Thymus (tissue), 14 donors: Measurements from ENCODE around the gene GUCY2C. TPM values are rescaled to one million over a fixed set of nuclear protein-coding genes. Genes with fewer than 3 reads are reported as not detected.
"Not testable (repeated sequence)": the region's sequence is repeated elsewhere in the genome, so short reads cannot be mapped to it uniquely, and the experiment has no call there.

Source experiments
- DNase-seq, 9 donors: peaks; one replicate each; pipeline ENCODE4 v3.0.0-alpha.2; 2013; ENCODE audit warnings: low spot score in 9 of 9, low read depth in 6 of 9, missing footprints in 1 of 9
- H3K27ac ChIP-seq, 2 donors: one replicate each; pipeline ENCODE4 v1.5.1; 2013; ENCODE audit warnings: control low read depth in 1 of 2, low read depth in 1 of 2, low read length in 1 of 2, mild to moderate bottlenecking in 1 of 2, moderate library complexity in 1 of 2
- H3K27me3 ChIP-seq, 2 donors: one replicate each; pipeline ENCODE4 v1.5.1; 2013; ENCODE audit warnings: low read length in 1 of 2; ENCODE audit not compliant: control insufficient read depth in 2 of 2, insufficient read depth in 1 of 2
- H3K36me3 ChIP-seq, 2 donors: one replicate each; pipeline ENCODE4 v1.5.1; 2013; ENCODE audit warnings: low read length in 1 of 2, mild to moderate bottlenecking in 1 of 2, moderate library complexity in 1 of 2; ENCODE audit not compliant: control insufficient read depth in 2 of 2, insufficient read depth in 2 of 2
- H3K4me1 ChIP-seq, 2 donors: one replicate each; pipeline ENCODE4 v1.5.1; 2013; ENCODE audit warnings: low read length in 2 of 2; ENCODE audit not compliant: control insufficient read depth in 2 of 2, insufficient read depth in 2 of 2
- H3K4me3 ChIP-seq, 2 donors: one replicate each; pipeline ENCODE4 v1.5.1; 2013; ENCODE audit warnings: low read length in 2 of 2, control low read depth in 1 of 2, mild to moderate bottlenecking in 1 of 2
- H3K9me3 ChIP-seq, 2 donors: one replicate each; pipeline ENCODE4 v1.5.1; 2013; ENCODE audit warnings: low read length in 1 of 2, mild to moderate bottlenecking in 1 of 2; ENCODE audit not compliant: control insufficient read depth in 2 of 2, insufficient read depth in 1 of 2
- WGBS: extraction: QIAGEN DNeasy Blood & Tissue Kit; methylation state at CpG from one replicate; pipeline ENCODE4 v1.1.7; 2013; 5-methylcytosine and 5-hydroxymethylcytosine counted together
- long read RNA-seq, 10 donors: transcript quantifications; one replicate each; lab custom pipeline, GENCODE V29; 2026
- polyA plus RNA-seq: library from polyadenylated mRNA; stranded (reverse); fragments of 200-250 nt; gene quantifications from one replicate; pipeline ENCODE4 v1.2.3, GENCODE V29; 2013
- total RNA-seq: library from RNA; stranded (reverse); fragments of 120-200 nt; gene quantifications from one replicate; pipeline ENCODE4 v1.2.4, GENCODE V29; 2013
- donor health status: healthy.

The GUCY2C gene
- total RNA-seq (under 0.01 TPM), polyA plus RNA-seq (0.14 TPM)
- long read RNA-seq, donor 1 = 0 reads
- long read RNA-seq, donor 2 = 0 reads
- long read RNA-seq, donor 3 = 0 reads
- long read RNA-seq, donor 4 = 0 reads
- long read RNA-seq, donor 5 = 0 reads
- long read RNA-seq, donor 6 = 0 reads
- long read RNA-seq, donor 7 = 0 reads
- long read RNA-seq, donor 8 = 0 reads
- long read RNA-seq, donor 9 = 0 reads
- long read RNA-seq, donor 10 = 0 reads

DNA sequence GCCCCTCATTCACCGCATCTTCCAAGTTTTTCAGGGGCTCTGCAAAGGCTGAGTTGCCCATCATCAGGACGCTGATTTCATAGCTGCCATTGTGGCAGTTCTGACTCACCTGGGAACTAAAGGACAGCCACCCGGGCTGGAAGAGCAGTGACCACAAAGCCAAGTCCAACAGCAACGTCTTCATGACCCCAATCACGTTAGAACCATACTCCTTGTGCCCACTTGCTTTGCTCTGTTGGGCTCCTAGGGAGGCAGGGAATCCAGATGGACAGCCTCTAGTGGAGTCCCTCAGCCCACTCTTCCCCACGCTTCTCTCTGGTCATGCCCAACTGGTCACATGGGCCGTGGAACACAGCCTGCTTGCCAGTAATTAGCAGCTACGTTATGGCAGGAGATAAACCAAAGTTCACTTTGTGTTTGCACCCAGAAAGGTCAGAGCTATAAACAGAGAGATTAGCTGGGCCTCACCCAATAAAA, at the start of gene GUCY2C:
Gene GUCY2C (minus strand): TSS at position 335 of the 477 bp plus-strand sequence. CDS start 151 bp downstream, at position 184.
- Histone ChIP-seq H3K4me1 (no peaks in the 10 kb centered on the region), H3K27ac (no peak within 1 kb of the TSS), H3K27me3 (no peaks in the 10 kb centered on the region), H3K36me3 (no peaks in the 10 kb centered on the region), H3K4me3 (no peak within 1 kb of the TSS), H3K9me3 (no peaks in the 10 kb centered on the region)
- DNase-seq = no peak
- WGBS = 97% methylated on average over 8 of the region's 8 CpGs

DNA sequence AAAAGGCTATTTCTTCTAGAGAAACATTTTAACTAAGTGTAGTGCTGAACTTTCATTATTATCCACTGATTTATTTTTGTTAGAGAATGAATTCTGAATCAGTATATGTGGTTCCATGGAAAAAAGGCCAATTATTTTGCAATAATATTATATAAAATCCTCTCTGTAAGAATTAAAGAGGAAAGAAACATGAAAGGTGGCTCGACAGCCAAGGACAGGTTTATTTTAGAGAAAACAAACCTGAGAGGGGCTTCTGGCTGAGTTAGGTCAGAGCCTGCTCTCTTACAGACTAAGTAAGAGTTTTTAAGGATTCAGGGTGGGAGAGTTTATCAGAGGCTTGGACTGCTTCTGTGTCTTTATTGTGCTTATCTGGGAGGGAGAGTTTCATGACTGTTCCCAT, 46.7 kb upstream of the GUCY2C start:
- no peak for DNase-seq
- Histone ChIP-seq H3K9me3 (no peaks in the 10 kb centered on the region), H3K4me1 (no peaks in the 10 kb centered on the region), H3K27ac (no peak overlapping the region), H3K4me3 (no peak overlapping the region), H3K27me3 (no peaks in the 10 kb centered on the region), H3K36me3 (no peaks in the 10 kb centered on the region)
- WGBS = 96% methylated on average over 1 of the region's 1 CpG

- no peaks in the 10 kb centered on the region for H3K9me3 ChIP-seq
- H3K4me1 ChIP-seq = no peaks in the 10 kb centered on the region
- WGBS = 99% methylated on average over 2 of the region's 2 CpGs
- H3K27me3 ChIP-seq = no peaks in the 10 kb centered on the region
- H3K27ac ChIP-seq = no peak overlapping the region
- H3K4me3 ChIP-seq = no peak overlapping the region
- DNase-seq = no peak
- H3K36me3 ChIP-seq = no peaks in the 10 kb centered on the region
These were observed 45.5 kb upstream of the GUCY2C start for GRCh38 chr12:14741942-14742341.

DNA sequence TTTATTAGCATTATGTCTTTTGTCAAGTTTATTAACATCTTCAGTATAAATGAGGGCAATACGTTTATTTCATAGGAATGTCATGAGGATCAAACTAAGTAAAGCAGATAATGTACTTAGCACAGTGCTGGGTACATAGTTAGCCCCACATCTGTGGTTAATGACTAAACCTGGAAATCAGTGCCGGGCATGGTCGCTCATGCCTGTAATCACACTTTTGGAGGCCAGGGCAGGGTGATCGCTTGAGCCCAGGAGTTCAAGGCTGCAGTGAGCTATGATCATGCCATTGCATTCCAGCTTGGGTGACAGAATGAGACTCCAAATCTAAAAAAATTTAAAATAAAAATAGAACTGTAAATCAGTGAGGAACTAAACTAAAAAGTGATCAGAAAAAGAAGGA, 44.8 kb upstream of the GUCY2C start:
- WGBS = 91% methylated on average over 4 of the region's 4 CpGs
- no peaks in the 10 kb centered on the region for H3K36me3 ChIP-seq
- H3K4me3 ChIP-seq = no peak overlapping the region
- H3K27ac ChIP-seq = no peak overlapping the region
- no peaks in the 10 kb centered on the region for H3K9me3 ChIP-seq
- DNase-seq = no peak
- H3K4me1 ChIP-seq = no peaks in the 10 kb centered on the region
- no peaks in the 10 kb centered on the region for H3K27me3 ChIP-seq

- WGBS = 89% methylated on average over 16 of the region's 16 CpGs
- H3K27me3 ChIP-seq, H3K4me3 ChIP-seq, H3K9me3 ChIP-seq, DNase-seq, H3K4me1 ChIP-seq, H3K36me3 ChIP-seq, H3K27ac ChIP-seq: not testable (repeated sequence)
These were observed 40.0 kb upstream of the GUCY2C start for GRCh38 chr12:14736441-14736840.

- no peaks in the 10 kb centered on the region for H3K36me3 ChIP-seq
- no peaks in the 10 kb centered on the region for H3K27me3 ChIP-seq
- H3K4me1 ChIP-seq = no peaks in the 10 kb centered on the region
- no peak overlapping the region for H3K27ac ChIP-seq
- DNase-seq = no peak
- H3K4me3 ChIP-seq = no peak overlapping the region
- WGBS = 94% methylated on average over 6 of the region's 6 CpGs
- no peaks in the 10 kb centered on the region for H3K9me3 ChIP-seq
These were observed 35.4 kb upstream of the GUCY2C start for GRCh38 chr12:14731821-14732220.

GRCh38 chr12:14729586-14729985, 33.2 kb upstream of the GUCY2C start:
- Histone ChIP-seq H3K9me3 (no peaks in the 10 kb centered on the region), H3K27ac (no peak overlapping the region), H3K27me3 (no peaks in the 10 kb centered on the region), H3K36me3 (no peaks in the 10 kb centered on the region), H3K4me1 (no peaks in the 10 kb centered on the region), H3K4me3 (no peak overlapping the region)
- DNase-seq = no peak
- WGBS = 97% methylated on average over 1 of the region's 1 CpG

DNA sequence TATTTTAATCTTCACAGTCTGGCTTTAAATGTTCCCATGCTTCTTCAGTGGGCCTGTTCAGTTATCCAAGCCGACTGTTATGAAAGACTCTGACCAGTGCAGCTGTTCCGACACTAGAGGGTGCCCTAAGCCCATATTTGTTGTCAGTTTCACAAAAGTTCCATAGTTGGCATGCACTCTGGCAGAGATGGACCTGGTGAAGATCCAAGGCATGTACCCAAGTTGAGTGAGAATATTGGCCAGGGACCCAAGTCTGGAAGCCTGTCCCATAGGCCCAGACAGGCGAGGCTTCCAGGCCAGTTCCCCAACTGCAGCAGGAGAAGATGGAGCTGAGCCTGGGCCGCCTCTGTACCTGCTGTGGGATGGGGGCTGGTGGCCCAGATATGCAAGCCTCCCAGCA, 27.4 kb upstream of the GUCY2C start:
- Histone ChIP-seq H3K27me3 (no peaks in the 10 kb centered on the region), H3K36me3 (no peaks in the 10 kb centered on the region), H3K9me3 (no peaks in the 10 kb centered on the region), H3K4me3 (no peak overlapping the region), H3K4me1 (no peaks in the 10 kb centered on the region), H3K27ac (no peak overlapping the region)
- DNase-seq = peak; percentile 11 to 66 (median 41)
- whole genome bisulfite sequencing = 75% methylated on average over 4 of the region's 4 CpGs

- 59% methylated on average over 1 of the region's 1 CpG for WGBS
These were observed 20.5 kb upstream of the GUCY2C start for GRCh38 chr12:14716848-14717444.

More at GRCh38 chr12:14716848-14717444, 20.5 kb upstream of the GUCY2C start:
- no peaks in the 10 kb centered on the region for H3K4me1 ChIP-seq
- DNase-seq = peak; percentile 6 to 64 (median 36)
- H3K27ac ChIP-seq = no peak overlapping the region
- no peaks in the 10 kb centered on the region for H3K27me3 ChIP-seq
- no peak overlapping the region for H3K4me3 ChIP-seq
- H3K9me3 ChIP-seq = no peaks in the 10 kb centered on the region
- H3K36me3 ChIP-seq = no peaks in the 10 kb centered on the region
